Epithelial cell of proximal tubule (primary cell): ENCODE results near the gene DNAJA4. TPM values are rescaled to one million over a fixed set of nuclear protein-coding genes. Genes with fewer than 3 reads are reported as not detected.

Source experiments
- DNase-seq: peaks from one replicate; pipeline ENCODE4 v3.0.0-alpha.2; 2011; ENCODE audit warnings: low read depth
- H3K4me3 ChIP-seq: 2 replicates; pipeline ENCODE4 v1.5.1; 2011; ENCODE audit warnings: low read depth, mild to moderate bottlenecking, low read length
- CTCF ChIP-seq: conservative IDR thresholded peaks from 2 replicates; pipeline ENCODE4 v1.5.1; 2012; ENCODE audit warnings: low read depth, mild to moderate bottlenecking, low read length
- total RNA-seq: library from RNA; depleted of rRNA; stranded (reverse); fragments of >200 nt; gene quantifications from 2 replicates; pipeline ENCODE4 v1.2.3, GENCODE V29; 2015

Gene DNAJA4
- total RNA-seq, 1 donor from 2014 or later = 10.2 TPM

- DNase-seq = no peak
- H3K4me3 ChIP-seq = no peak overlapping the region
- no peak for TF ChIP-seq CTCF
Observed at GRCh38 chr15:78306176-78306774, 41.9 kb downstream of the DNAJA4 start.

GRCh38 chr15:78307976-78308375 is 43.6 kb downstream of the DNAJA4 start:
- H3K4me3 ChIP-seq = no peak overlapping the region
- TF ChIP-seq CTCF = no peak
- DNase-seq = no peak

GRCh38 chr15:78308422-78309032 is 44.2 kb downstream of the DNAJA4 start:
- no peak for DNase-seq
- peak; percentile 98 for TF ChIP-seq CTCF
- H3K4me3 ChIP-seq = no peak overlapping the region

GRCh38 chr15:78311292-78311691 is 46.9 kb downstream of the DNAJA4 start:
- H3K4me3 ChIP-seq = no peak overlapping the region
- TF ChIP-seq CTCF = no peak
- DNase-seq = no peak

- no peak overlapping the region for H3K4me3 ChIP-seq
- no peak for TF ChIP-seq CTCF
- DNase-seq = no peak
Observed at GRCh38 chr15:78312536-78312935, 48.2 kb downstream of the DNAJA4 start.

- no peak for DNase-seq
- no peak overlapping the region for H3K4me3 ChIP-seq
- no peak for TF ChIP-seq CTCF
Observed at GRCh38 chr15:78312957-78313356, 48.6 kb downstream of the DNAJA4 start.

- no peak for TF ChIP-seq CTCF
- no peak overlapping the region for H3K4me3 ChIP-seq
- no peak for DNase-seq
Observed at GRCh38 chr15:78313383-78313782, 49.0 kb downstream of the DNAJA4 start.
